OCI-LY3 (cell line): ENCODE data around the gene PSG6.
"Not testable (repeated sequence)": the region's sequence is repeated elsewhere in the genome, so short reads cannot be mapped to it uniquely, and the experiment has no call there.

Experiments used
- CTCF ChIP-seq: fragments of 200-600, 300-600 bp; sonication (generic); IDR thresholded peaks from 2 replicates; pipeline ENCODE4 v1.5.1; 2014; ENCODE audit warnings: antibody characterized with exemption, low read length, low read depth
- EZH2phosphoT487 ChIP-seq: fragments of 200-600 bp; shearing (Covaris generic); IDR thresholded peaks from 2 replicates; pipeline ENCODE4 v1.6.1; 2018; ENCODE audit warnings: antibody characterized with exemption, mixed run types, low read depth

GRCh38 chr19:42890446-42890845 lies 27.2 kb downstream of the PSG6 start:
- TF ChIP-seq CTCF, EZH2phosphoT487: not testable (repeated sequence)
